HG02943 (cell line): ENCODE results near the gene TNK2.
"Not testable (repeated sequence)": the region's sequence is repeated elsewhere in the genome, so short reads cannot be mapped to it uniquely, and the experiment has no call there.

Source experiments
- ATAC-seq: cut with Tn5 transposase; IDR thresholded peaks from one replicate; pipeline ENCODE4 v1.9.1; 2021; ENCODE audit warnings: mild to moderate bottlenecking, low read depth, moderate library complexity; ENCODE audit not compliant: unreplicated experiment

TNK2 gene

GRCh38 chr3:195824425-195825190, 83.7 kb downstream of the TNK2 start:
- ATAC-seq: not testable (repeated sequence)

DNA sequence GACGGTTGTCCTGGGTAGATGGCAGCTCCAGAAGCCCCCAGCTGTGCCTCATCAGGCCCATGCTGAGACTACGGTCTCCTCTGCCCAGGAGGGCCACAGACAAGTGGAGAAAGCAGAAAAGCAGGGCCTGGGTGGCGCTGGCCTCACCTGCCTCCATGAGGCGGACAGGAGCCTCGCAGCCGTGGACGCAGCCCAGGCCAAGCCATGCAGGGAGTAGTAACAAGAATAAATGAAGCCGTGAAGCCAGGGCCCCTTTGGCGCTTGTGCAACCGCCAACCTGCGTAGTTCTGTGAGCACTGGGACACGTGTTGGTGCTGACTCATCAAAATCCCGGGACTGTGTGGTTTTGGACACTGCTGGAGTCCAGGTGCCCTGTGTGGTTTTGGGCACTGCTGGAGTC, 84.4 kb downstream of the TNK2 start:
- no peak for ATAC-seq

DNA sequence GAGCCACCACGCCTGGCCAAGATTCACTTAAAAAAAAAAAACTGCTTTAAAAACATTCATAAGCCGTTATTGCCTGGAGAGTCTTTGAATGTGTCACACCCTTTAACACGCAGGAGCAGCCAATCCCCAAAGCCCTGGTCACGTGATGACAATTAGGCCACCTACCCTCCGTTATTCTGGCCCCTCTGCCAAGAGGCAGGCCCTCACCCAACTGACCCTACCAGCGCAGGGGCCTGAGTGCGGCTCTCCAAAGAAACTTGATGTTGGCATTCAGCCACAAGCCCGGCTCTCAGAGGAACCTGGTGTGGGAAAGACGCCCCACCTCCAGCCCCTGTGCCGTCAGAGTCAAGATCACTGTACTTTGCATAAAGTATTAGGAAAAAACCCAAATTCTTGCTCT, 85.1 kb downstream of the TNK2 start:
- ATAC-seq: no peak

DNA sequence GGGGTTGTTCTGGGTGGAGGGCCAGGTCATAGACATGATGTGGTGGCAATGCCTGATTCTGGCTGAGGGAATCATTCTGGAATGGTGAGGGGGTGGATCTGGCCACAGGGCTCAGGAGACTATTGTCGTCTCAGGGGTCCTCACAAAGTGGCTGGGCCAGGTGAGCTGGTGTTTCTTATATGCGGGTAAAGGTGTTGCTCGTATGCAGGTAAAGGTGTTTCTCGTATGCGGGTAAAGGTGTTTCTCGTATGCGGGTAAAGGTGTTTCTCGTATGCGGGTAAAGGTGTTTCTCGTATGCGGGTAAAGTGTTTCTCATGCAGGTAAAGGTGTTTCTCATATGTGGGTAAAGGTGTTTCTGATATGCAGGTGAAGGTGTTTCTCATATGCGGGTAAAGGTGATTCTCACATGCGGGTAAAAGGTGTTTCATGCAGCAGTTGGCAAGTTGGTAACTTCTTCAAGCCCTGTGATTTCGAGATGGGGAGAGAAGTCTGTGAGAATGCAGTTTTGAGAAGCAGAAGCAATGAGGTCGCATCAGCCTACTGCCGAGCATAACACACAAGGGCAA, 86.1 kb downstream of the TNK2 start:
- no peak for ATAC-seq

DNA sequence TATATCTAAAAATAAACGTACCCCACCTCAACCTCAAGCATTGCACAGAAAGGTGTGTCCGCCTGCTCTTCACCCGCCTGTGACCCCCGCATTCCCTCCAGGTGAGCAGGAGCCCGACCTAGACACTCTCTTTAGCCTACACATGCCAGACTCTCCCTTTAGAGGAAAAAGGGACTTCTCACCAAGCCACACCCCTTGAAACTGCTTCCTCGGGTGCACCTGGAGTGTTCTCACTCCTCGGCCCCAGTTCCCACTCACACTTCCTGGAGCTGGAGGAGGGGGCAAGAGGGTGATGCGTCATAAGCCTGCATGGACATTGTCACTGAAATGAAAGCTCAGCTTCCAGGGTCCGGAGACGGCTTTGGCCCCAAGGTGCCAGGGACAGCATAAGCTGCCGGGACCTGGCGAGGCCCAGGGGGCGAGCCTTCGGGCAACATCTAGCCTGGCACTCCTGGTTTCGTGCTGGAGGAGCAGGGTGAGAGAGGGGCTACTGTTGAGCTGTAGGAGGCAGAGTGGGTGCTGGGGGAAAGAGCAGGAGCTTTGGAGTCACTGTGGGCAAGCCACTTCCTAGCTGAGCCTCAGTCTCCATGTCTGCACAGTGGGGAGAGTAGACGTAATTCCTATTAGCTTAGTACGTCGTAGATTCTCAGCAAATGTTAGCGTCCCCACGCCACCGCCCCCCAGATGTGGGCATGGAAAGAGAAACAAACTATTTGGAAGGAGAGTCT, 86.8 kb downstream of the TNK2 start:
- no peak for ATAC-seq

DNA sequence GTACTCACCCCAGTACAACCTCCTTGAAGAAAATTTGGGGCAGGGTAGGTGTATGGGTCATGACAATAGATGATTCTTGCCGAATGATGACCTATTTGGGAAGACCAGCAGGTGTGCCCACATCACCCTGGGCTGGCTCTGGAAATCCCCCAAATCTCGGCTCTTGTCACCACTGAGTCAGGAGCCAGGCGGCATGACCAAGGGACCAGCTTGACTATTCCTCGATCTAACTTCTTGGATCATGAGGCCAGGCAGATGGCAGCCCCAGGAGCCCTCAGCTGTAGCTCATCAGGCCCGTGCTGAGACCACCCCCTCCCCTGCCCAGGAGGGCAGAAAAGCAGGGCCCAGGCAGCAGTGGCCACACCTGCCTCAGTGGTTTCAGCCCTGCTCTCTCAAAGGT, 87.5 kb downstream of the TNK2 start:
- ATAC-seq: no peak

DNA sequence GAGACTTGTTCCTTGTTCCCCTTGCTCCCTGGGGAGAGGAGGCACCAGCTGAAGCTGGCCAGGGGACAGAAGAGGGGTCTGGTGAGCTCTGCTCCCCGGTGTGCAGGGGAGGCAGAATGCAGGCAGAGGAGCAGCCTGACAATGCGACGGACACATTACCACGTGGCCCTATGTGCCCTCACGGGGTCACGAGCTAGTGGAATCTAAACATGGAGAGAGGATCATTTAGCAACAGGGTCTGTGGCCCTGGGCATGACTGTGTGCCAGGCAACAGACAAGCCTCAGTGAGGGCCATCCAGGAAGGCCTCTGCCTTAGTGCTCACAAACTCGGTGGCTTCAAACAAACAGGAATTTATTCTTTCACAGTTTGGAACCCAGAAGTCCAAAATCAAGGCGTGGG, 88.2 kb downstream of the TNK2 start:
- no peak for ATAC-seq

- ATAC-seq: no peak
Observed at GRCh38 chr3:195818301-195818700, 90.0 kb downstream of the TNK2 start.

- ATAC-seq: no peak
Observed at GRCh38 chr3:195817578-195818135, 90.7 kb downstream of the TNK2 start.

DNA sequence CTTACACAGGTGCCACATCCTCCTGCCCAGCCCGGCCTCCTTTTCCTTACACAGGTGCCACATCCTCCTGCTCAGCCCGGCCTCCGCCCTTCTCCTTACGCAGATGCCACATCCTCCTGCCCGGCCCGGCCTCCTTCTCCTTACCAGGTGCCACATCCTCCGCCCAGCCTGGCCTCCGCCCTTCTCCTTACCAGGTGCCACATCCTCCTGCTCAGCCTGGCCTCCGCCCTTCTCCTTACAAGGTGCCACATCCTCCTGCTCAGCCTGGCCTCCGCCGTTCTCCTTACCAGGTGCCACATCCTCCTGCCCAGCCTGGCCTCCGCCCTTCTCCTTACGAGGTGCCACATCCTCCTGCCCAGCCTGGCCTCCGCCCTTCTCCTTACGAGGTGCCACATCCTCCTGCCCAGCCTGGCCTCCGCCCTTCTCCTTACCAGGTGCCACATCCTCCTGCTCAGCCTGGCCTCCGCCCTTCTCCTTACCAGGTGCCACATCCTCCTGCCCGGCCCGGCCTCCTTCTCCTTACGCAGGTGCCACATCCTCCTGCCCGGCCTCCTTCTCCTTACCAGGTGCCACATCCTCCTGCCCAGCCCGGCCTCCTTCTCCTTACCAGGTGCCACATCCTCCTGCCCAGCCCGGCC, 92.0 kb downstream of the TNK2 start:
- not testable (repeated sequence) for ATAC-seq

GRCh38 chr3:195815169-195815771, 93.1 kb downstream of the TNK2 start:
- no peak for ATAC-seq

- ATAC-seq: no peak
Observed at GRCh38 chr3:195813916-195814640, 94.3 kb downstream of the TNK2 start.
